ENCODE data around the gene PARD6B. TPM values are rescaled to one million over a fixed set of nuclear protein-coding genes. Genes with fewer than 3 reads are reported as not detected.
"Not testable (repeated sequence)": the region's sequence is repeated elsewhere in the genome, so short reads cannot be mapped to it uniquely, and the experiment has no call there.

The PARD6B gene
- total RNA-seq, 1 donor from 2014 or later: 52.2 TPM

- TF ChIP-seq CTCF (IDR thresholded peaks at IDR 0.05; ENCODE audit: unreplicated experiment): no peak
- Mint-ChIP-seq H3K4me3 (peak overlapping the region; percentile 72), H3K9me3 (no peaks in the 10 kb centered on the region), H3K27me3 (ENCODE audit: low read depth) (peaks cover 16% of the 10 kb centered on the region), H3K36me3 (no peaks in the 10 kb centered on the region), H3K27ac (no peak overlapping the region), H3K4me1 (peaks cover 42% of the 10 kb centered on the region)
- DNase-seq (ENCODE audit: low spot score in 2 of 2, unreplicated experiment in 2 of 2): no peak
Measured at GRCh38 chr20:50692552-50692933, 38.8 kb upstream of the PARD6B start.

GRCh38 chr20:50693001-50693400, 38.4 kb upstream of the PARD6B start:
- Mint-ChIP-seq H3K36me3 (no peaks in the 10 kb centered on the region), H3K27me3 (ENCODE audit: low read depth) (peaks cover 16% of the 10 kb centered on the region), H3K4me1 (peaks cover 42% of the 10 kb centered on the region), H3K4me3 (no peak overlapping the region), H3K9me3 (no peaks in the 10 kb centered on the region), H3K27ac (no peak overlapping the region)
- no peak for TF ChIP-seq CTCF (IDR thresholded peaks at IDR 0.05; ENCODE audit: unreplicated experiment)
- no peak for DNase-seq (ENCODE audit: low spot score in 2 of 2, unreplicated experiment in 2 of 2)

GRCh38 chr20:50694379-50695134, 36.8 kb upstream of the PARD6B start:
- no peaks in the 10 kb centered on the region for H3K36me3 Mint-ChIP-seq
- DNase-seq (ENCODE audit: low spot score in 2 of 2, unreplicated experiment in 2 of 2): no peak
- H3K27me3 Mint-ChIP-seq (ENCODE audit: low read depth): peaks cover 14% of the 10 kb centered on the region
- no peak for TF ChIP-seq CTCF (IDR thresholded peaks at IDR 0.05; ENCODE audit: unreplicated experiment)
- peaks cover 39% of the 10 kb centered on the region for H3K4me1 Mint-ChIP-seq
- H3K9me3 Mint-ChIP-seq: no peaks in the 10 kb centered on the region
- H3K27ac Mint-ChIP-seq: peak overlapping the region; percentile 59
- no peak overlapping the region for H3K4me3 Mint-ChIP-seq

- DNase-seq (ENCODE audit: low spot score in 2 of 2, unreplicated experiment in 2 of 2): no peak
- Mint-ChIP-seq H3K9me3 (no peaks in the 10 kb centered on the region), H3K27me3 (ENCODE audit: low read depth) (peaks cover 12% of the 10 kb centered on the region), H3K36me3 (no peaks in the 10 kb centered on the region), H3K27ac (peak overlapping the region; percentile 59), H3K4me1 (peaks cover 33% of the 10 kb centered on the region), H3K4me3 (no peak overlapping the region)
- TF ChIP-seq CTCF (IDR thresholded peaks at IDR 0.05; ENCODE audit: unreplicated experiment): no peak
Measured at GRCh38 chr20:50695135-50695872, 36.1 kb upstream of the PARD6B start.

- not testable (repeated sequence) for H3K9me3 Mint-ChIP-seq; H3K36me3 Mint-ChIP-seq; DNase-seq (ENCODE audit: low spot score in 2 of 2, unreplicated experiment in 2 of 2); H3K27me3 Mint-ChIP-seq (ENCODE audit: low read depth); H3K4me3 Mint-ChIP-seq; H3K27ac Mint-ChIP-seq
- peaks cover 33% of the 10 kb centered on the region for H3K4me1 Mint-ChIP-seq
Measured at GRCh38 chr20:50698255-50698654, 33.1 kb upstream of the PARD6B start.

- no peak for DNase-seq (ENCODE audit: low spot score in 2 of 2, unreplicated experiment in 2 of 2)
- Mint-ChIP-seq H3K36me3 (no peaks in the 10 kb centered on the region), H3K27ac (no peak overlapping the region), H3K4me3 (no peak overlapping the region), H3K9me3 (no peaks in the 10 kb centered on the region), H3K27me3 (ENCODE audit: low read depth) (no peaks in the 10 kb centered on the region), H3K4me1 (peaks cover 33% of the 10 kb centered on the region)
- no peak for TF ChIP-seq CTCF (IDR thresholded peaks at IDR 0.05; ENCODE audit: unreplicated experiment)
Measured at GRCh38 chr20:50699688-50700087, 31.7 kb upstream of the PARD6B start.
